Measurements from ENCODE around the gene ARHGAP42. TPM values are rescaled to one million over a fixed set of nuclear protein-coding genes. Genes with fewer than 3 reads are reported as not detected.
A peak's percentile ranks its signal among the peaks of the same experiment; 100 is the strongest.

Gene ARHGAP42
- polyA plus RNA-seq, 3 donors = 0.13 TPM; not detected in 2

GRCh38 chr11:100689141-100689540 is 2.1 kb downstream of the ARHGAP42 start:
- no peak overlapping the region for H3K9ac ChIP-seq (ENCODE audit: insufficient read depth, low read length, poor library complexity, severe bottlenecking)
- H3K4me3 ChIP-seq (replicated peaks in 1 of 3; ENCODE audit: low read depth in 2 of 3, low read length in 3 of 3) = no peak overlapping the region
- Mint-ChIP-seq H3K27ac (no peak overlapping the region), H3K36me3 (no peaks in the 10 kb centered on the region), H3K4me3 (peak overlapping the region in 1 of 2 donors; percentile 9), H3K9me3 (peaks cover 0 to 6% (median 2%) of the 10 kb centered on the region in 7 donors), H3K4me1 (peaks cover 10% of the 10 kb centered on the region), H3K27me3 (ENCODE audit: low read depth in 3 of 3) (peaks cover 28 to 36% (median 30%) of the 10 kb centered on the region in 3 donors)
- DNase-seq = no peak
- H3K27me3 ChIP-seq (ENCODE audit: control insufficient read depth in 2 of 2, insufficient read depth in 2 of 2, low read length in 2 of 2) = peaks cover 24 to 31% of the 10 kb centered on the region in 2 donors
- H3K36me3 ChIP-seq (replicated peaks in 1 of 2; ENCODE audit: control insufficient read depth in 1 of 2, insufficient read depth in 2 of 2, low read length in 2 of 2) = no peaks in the 10 kb centered on the region
- no peaks in the 10 kb centered on the region for H3K79me2 ChIP-seq (ENCODE audit: insufficient read depth, low read length)
- peaks cover 0 to 6% of the 10 kb centered on the region in 2 donors for H3K9me3 ChIP-seq (replicated peaks in 1 of 2; ENCODE audit: control insufficient read depth in 1 of 2, insufficient read depth in 1 of 2, low read length in 2 of 2)
- intact Hi-C loops (cut with micrococcal nuclease) = no loop called here
- TF ChIP-seq CTCF (IDR thresholded peaks at IDR 0.05) = no peak
- 94% methylated on average over 2 of the region's 4 CpGs for WGBS (ENCODE audit: insufficient coverage)
- no peak overlapping the region for H2AFZ ChIP-seq (ENCODE audit: insufficient read depth, low read depth, low read length, poor library complexity, severe bottlenecking)
- no peak overlapping the region for H3K4me2 ChIP-seq (replicated peaks; ENCODE audit: extremely low read depth, low read length, poor library complexity, severe bottlenecking)
- no peaks in the 10 kb centered on the region for H4K20me1 ChIP-seq (ENCODE audit: insufficient read depth, low read length)
- no peak overlapping the region for H3K27ac ChIP-seq (ENCODE audit: low read depth in 1 of 2, low read length in 2 of 2)
- H3K4me1 ChIP-seq (ENCODE audit: control insufficient read depth in 1 of 2, insufficient read depth in 2 of 2, low read length in 2 of 2) = peaks cover 0 to 2% of the 10 kb centered on the region in 2 donors

GRCh38 chr11:100691896-100692653 is 5.0 kb downstream of the ARHGAP42 start:
- no peaks in the 10 kb centered on the region for H3K36me3 ChIP-seq (replicated peaks in 1 of 2; ENCODE audit: control insufficient read depth in 1 of 2, insufficient read depth in 2 of 2, low read length in 2 of 2)
- H4K20me1 ChIP-seq (ENCODE audit: insufficient read depth, low read length) = no peaks in the 10 kb centered on the region
- peaks cover 10 to 22% of the 10 kb centered on the region in 2 donors for H3K27me3 ChIP-seq (ENCODE audit: control insufficient read depth in 2 of 2, insufficient read depth in 2 of 2, low read length in 2 of 2)
- no peaks in the 10 kb centered on the region for H3K4me1 ChIP-seq (ENCODE audit: control insufficient read depth in 1 of 2, insufficient read depth in 2 of 2, low read length in 2 of 2)
- H3K4me2 ChIP-seq (replicated peaks; ENCODE audit: extremely low read depth, low read length, poor library complexity, severe bottlenecking) = no peak overlapping the region
- H3K9ac ChIP-seq (ENCODE audit: insufficient read depth, low read length, poor library complexity, severe bottlenecking) = no peak overlapping the region
- H3K4me1 Mint-ChIP-seq = peaks cover 5% of the 10 kb centered on the region
- no peak overlapping the region for H3K27ac ChIP-seq (ENCODE audit: low read depth in 1 of 2, low read length in 2 of 2)
- no peak for DNase-seq
- H3K79me2 ChIP-seq (ENCODE audit: insufficient read depth, low read length) = no peaks in the 10 kb centered on the region
- H3K9me3 Mint-ChIP-seq = peaks cover 0 to 14% (median 3%) of the 10 kb centered on the region in 7 donors
- no peak for TF ChIP-seq CTCF (IDR thresholded peaks at IDR 0.05)
- no peak overlapping the region for H3K4me3 ChIP-seq (replicated peaks in 1 of 3; ENCODE audit: low read depth in 2 of 3, low read length in 3 of 3)
- no peak overlapping the region for H3K4me3 Mint-ChIP-seq
- intact Hi-C loops (cut with micrococcal nuclease) = no loop called here
- 67% methylated on average over 1 of the region's 1 CpG for WGBS (ENCODE audit: insufficient coverage)
- no peaks in the 10 kb centered on the region for H3K36me3 Mint-ChIP-seq
- H3K9me3 ChIP-seq (replicated peaks in 1 of 2; ENCODE audit: control insufficient read depth in 1 of 2, insufficient read depth in 1 of 2, low read length in 2 of 2) = no peaks in the 10 kb centered on the region
- H3K27ac Mint-ChIP-seq = no peak overlapping the region
- H2AFZ ChIP-seq (ENCODE audit: insufficient read depth, low read depth, low read length, poor library complexity, severe bottlenecking) = no peak overlapping the region
- H3K27me3 Mint-ChIP-seq (ENCODE audit: low read depth in 3 of 3) = peaks cover 10 to 23% (median 14%) of the 10 kb centered on the region in 3 donors

Measured in CD14-positive monocyte (primary cell).